Astrocyte (in vitro differentiated cells and primary cell): ENCODE data around the gene SCN8A. TPM values are rescaled to one million over a fixed set of nuclear protein-coding genes. Genes with fewer than 3 reads are reported as not detected.

Experiments used
- DNase-seq: peaks from one replicate; pipeline ENCODE4 v3.0.0-alpha.2; 2010; ENCODE audit warnings: low read depth
- FAIRE-seq: peaks from 2 replicates; lab custom pipeline; 2011; peaks lifted over from hg19 to GRCh38; lab: Jason Lieb, UNC
- H2AFZ ChIP-seq: 2 replicates; pipeline ENCODE4 v1.6.0; 2012; ENCODE audit warnings: low read depth, low read length, inconsistent platforms
- H3K27ac ChIP-seq: 2 replicates; pipeline ENCODE4 v1.5.1; 2011; ENCODE audit warnings: low read depth, low read length, inconsistent platforms
- H3K27me3 ChIP-seq: 2 replicates; pipeline ENCODE4 v1.6.0; 2011; ENCODE audit warnings: low read length, inconsistent platforms; ENCODE audit not compliant: insufficient read depth
- H3K36me3 ChIP-seq: 2 replicates; pipeline ENCODE4 v1.5.1; 2011; ENCODE audit warnings: low read length, inconsistent platforms; ENCODE audit not compliant: insufficient read depth
- H3K4me1 ChIP-seq: 2 replicates; pipeline ENCODE4 v1.5.1; 2011; ENCODE audit warnings: low read length, inconsistent platforms; ENCODE audit not compliant: insufficient read depth
- H3K4me2 ChIP-seq: 2 replicates; pipeline ENCODE4 v1.6.0; 2012; ENCODE audit warnings: low read length, inconsistent platforms
- H3K4me3 ChIP-seq: 2 replicates; pipeline ENCODE4 v1.5.1; 2011; ENCODE audit warnings: low read depth, mild to moderate bottlenecking, low read length, inconsistent platforms; ENCODE audit not compliant: insufficient read depth
- H3K79me2 ChIP-seq: 2 replicates; pipeline ENCODE4 v1.6.0; 2012; ENCODE audit warnings: mild to moderate bottlenecking, low read length, inconsistent platforms; ENCODE audit not compliant: insufficient read depth
- H3K9ac ChIP-seq: 2 replicates; pipeline ENCODE4 v1.6.0; 2012; ENCODE audit warnings: mild to moderate bottlenecking, low read length, inconsistent platforms
- H3K9me3 ChIP-seq: 2 replicates; pipeline ENCODE4 v1.5.1; 2012; ENCODE audit warnings: low read depth, mild to moderate bottlenecking, low read length, inconsistent platforms; ENCODE audit not compliant: insufficient read depth
- H4K20me1 ChIP-seq: 2 replicates; pipeline ENCODE4 v1.6.0; 2012; ENCODE audit warnings: low read length, inconsistent platforms; ENCODE audit not compliant: insufficient read depth
- H3K27ac Mint-ChIP-seq: one replicate; pipeline ENCODE4 v1.8.0; 2021; ENCODE audit warnings: mild to moderate bottlenecking, mixed read lengths; ENCODE audit not compliant: unreplicated experiment
- H3K27me3 Mint-ChIP-seq: one replicate; pipeline ENCODE4 v1.8.0; 2021; ENCODE audit warnings: low read depth, mixed read lengths; ENCODE audit not compliant: unreplicated experiment
- H3K36me3 Mint-ChIP-seq: one replicate; pipeline ENCODE4 v1.8.0; 2021; ENCODE audit warnings: low read depth, mixed read lengths; ENCODE audit not compliant: unreplicated experiment
- H3K4me1 Mint-ChIP-seq: one replicate; pipeline ENCODE4 v1.8.0; 2021; ENCODE audit warnings: low read depth, mixed read lengths; ENCODE audit not compliant: unreplicated experiment
- H3K4me3 Mint-ChIP-seq: one replicate; pipeline ENCODE4 v1.8.0; 2021; ENCODE audit warnings: mild to moderate bottlenecking, moderate library complexity, mixed read lengths; ENCODE audit not compliant: unreplicated experiment
- H3K9me3 Mint-ChIP-seq: one replicate; pipeline ENCODE4 v1.8.0; 2021; ENCODE audit warnings: mild to moderate bottlenecking, mixed read lengths; ENCODE audit not compliant: unreplicated experiment
- EZH2 ChIP-seq: IDR thresholded peaks from 2 replicates; pipeline ENCODE4 v1.6.1; 2012; ENCODE audit warnings: mild to moderate bottlenecking, low read length, inconsistent platforms; ENCODE audit not compliant: insufficient read depth
- total RNA-seq: library from RNA; stranded (reverse); gene quantifications from 2 replicates; pipeline ENCODE4 v1.2.1, GENCODE V29; 2021
- TF ChIP-seq, protein P1 (sequence below): IDR thresholded peaks from 2 replicates; pipeline ENCODE4 v1.5.1; 2011; ENCODE audit warnings: low read depth, mild to moderate bottlenecking, inconsistent platforms, low read length, moderate library complexity; ENCODE audit not compliant: insufficient read depth

SCN8A gene
- total RNA-seq, 1 donor from 2014 or later, result 6.5 TPM

DNA sequence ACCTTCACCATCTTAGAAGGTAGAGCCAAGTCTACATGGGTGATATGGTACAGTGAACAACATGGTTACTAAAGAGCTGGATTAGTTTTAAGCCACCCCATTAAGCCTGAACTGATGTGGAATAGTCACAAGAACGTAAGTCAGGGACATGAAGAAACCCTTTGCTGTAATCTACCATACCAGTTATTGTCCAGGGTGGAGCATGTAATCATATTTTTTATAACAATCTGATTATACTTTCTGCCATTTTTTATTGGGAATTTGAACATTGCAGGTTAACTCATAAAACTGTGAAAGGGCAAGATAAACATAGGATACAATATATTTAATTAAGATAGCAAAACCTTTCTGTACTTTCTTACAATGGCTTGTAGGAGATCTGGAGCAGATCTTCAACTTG is 153.9 kb downstream of the SCN8A start:
- Histone ChIP-seq H3K4me3 (no peak overlapping the region), H3K27ac (no peak overlapping the region), H3K27me3 (no peaks in the 10 kb centered on the region), H3K79me2 (no peaks in the 10 kb centered on the region), H4K20me1 (peaks cover 5% of the 10 kb centered on the region), H2AFZ (no peak overlapping the region), H3K36me3 (peaks cover 3% of the 10 kb centered on the region), H3K9me3 (no peaks in the 10 kb centered on the region), H3K4me2 (no peak overlapping the region), H3K9ac (no peak overlapping the region), H3K4me1 (no peaks in the 10 kb centered on the region)
- Mint-ChIP-seq H3K9me3 (peaks cover 4% of the 10 kb centered on the region), H3K27me3 (no peaks in the 10 kb centered on the region), H3K27ac (no peak overlapping the region), H3K36me3 (peaks cover 2% of the 10 kb centered on the region), H3K4me1 (peaks cover 8% of the 10 kb centered on the region), H3K4me3 (no peak overlapping the region)
- TF ChIP-seq, protein P1, sequence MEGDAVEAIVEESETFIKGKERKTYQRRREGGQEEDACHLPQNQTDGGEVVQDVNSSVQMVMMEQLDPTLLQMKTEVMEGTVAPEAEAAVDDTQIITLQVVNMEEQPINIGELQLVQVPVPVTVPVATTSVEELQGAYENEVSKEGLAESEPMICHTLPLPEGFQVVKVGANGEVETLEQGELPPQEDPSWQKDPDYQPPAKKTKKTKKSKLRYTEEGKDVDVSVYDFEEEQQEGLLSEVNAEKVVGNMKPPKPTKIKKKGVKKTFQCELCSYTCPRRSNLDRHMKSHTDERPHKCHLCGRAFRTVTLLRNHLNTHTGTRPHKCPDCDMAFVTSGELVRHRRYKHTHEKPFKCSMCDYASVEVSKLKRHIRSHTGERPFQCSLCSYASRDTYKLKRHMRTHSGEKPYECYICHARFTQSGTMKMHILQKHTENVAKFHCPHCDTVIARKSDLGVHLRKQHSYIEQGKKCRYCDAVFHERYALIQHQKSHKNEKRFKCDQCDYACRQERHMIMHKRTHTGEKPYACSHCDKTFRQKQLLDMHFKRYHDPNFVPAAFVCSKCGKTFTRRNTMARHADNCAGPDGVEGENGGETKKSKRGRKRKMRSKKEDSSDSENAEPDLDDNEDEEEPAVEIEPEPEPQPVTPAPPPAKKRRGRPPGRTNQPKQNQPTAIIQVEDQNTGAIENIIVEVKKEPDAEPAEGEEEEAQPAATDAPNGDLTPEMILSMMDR, result no peak
- TF ChIP-seq EZH2, result no peak
- DNase-seq (no peak), FAIRE-seq (no peak)

DNA sequence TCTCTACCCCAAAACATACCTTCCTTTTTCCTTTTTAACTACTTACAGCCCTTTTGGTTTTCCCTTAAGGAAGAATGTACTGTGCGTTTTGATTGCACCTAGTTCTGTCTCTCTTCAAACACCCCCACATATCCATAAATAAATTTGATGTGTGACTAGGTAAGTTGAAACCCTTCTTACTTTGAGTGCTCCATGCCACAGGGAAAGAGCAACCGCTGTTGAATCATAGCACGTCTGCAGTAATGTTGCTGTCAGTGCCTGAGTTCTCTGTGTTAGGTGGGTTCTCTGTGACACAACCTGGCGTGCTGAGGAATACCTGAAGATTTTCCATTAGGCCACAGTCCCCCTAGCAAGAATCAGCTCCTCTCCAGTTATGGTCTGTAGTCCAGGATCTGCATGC is 155.4 kb downstream of the SCN8A start:
- Mint-ChIP-seq H3K4me3 (no peak overlapping the region), H3K4me1 (peaks cover 8% of the 10 kb centered on the region), H3K27ac (no peak overlapping the region), H3K27me3 (no peaks in the 10 kb centered on the region), H3K9me3 (peaks cover 1% of the 10 kb centered on the region), H3K36me3 (no peaks in the 10 kb centered on the region)
- no peak for TF ChIP-seq EZH2
- TF ChIP-seq, protein P1, result no peak
- no peak for FAIRE-seq
- Histone ChIP-seq H3K36me3 (peaks cover 3% of the 10 kb centered on the region), H2AFZ (no peak overlapping the region), H3K4me3 (no peak overlapping the region), H3K27me3 (no peaks in the 10 kb centered on the region), H3K79me2 (no peaks in the 10 kb centered on the region), H3K27ac (no peak overlapping the region), H3K4me1 (no peaks in the 10 kb centered on the region), H3K9ac (no peak overlapping the region), H3K9me3 (no peaks in the 10 kb centered on the region), H4K20me1 (peaks cover 5% of the 10 kb centered on the region), H3K4me2 (no peak overlapping the region)
- no peak for DNase-seq

DNA sequence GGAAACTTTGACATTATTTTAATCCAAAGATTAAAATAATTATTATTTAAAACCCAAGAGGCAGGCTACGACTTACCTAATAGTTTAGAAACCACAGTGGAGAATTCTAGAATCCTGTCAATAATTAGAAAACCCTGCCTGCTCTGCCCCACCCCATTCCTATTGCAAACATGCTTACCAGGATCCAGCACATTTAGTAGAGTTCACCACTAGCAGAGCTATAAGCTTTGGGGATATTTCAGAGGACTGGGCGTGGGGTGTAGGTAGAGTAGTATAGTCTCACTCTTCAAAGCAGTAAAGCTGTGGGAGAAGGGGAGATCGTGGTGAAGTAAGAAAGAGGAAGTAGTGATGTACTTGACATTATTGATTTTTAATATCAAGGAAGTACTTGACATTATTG is 157.2 kb downstream of the SCN8A start:
- H3K27me3 ChIP-seq, result no peaks in the 10 kb centered on the region
- no peak for DNase-seq

More for the DNA sequence above, 157.2 kb downstream of the SCN8A start:
- no peak overlapping the region for H3K9ac ChIP-seq
- peaks cover 3% of the 10 kb centered on the region for H3K36me3 ChIP-seq
- H2AFZ ChIP-seq, result no peak overlapping the region
- H3K9me3 ChIP-seq, result no peaks in the 10 kb centered on the region
- no peaks in the 10 kb centered on the region for H3K79me2 ChIP-seq
- FAIRE-seq, result no peak
- no peak overlapping the region for H3K27ac Mint-ChIP-seq
- peaks cover 3% of the 10 kb centered on the region for H4K20me1 ChIP-seq
- peaks cover 1% of the 10 kb centered on the region for H3K9me3 Mint-ChIP-seq
- H3K4me3 ChIP-seq, result no peak overlapping the region
- H3K4me1 Mint-ChIP-seq, result peaks cover 11% of the 10 kb centered on the region
- no peaks in the 10 kb centered on the region for H3K4me1 ChIP-seq
- peaks cover 1% of the 10 kb centered on the region for H3K36me3 Mint-ChIP-seq
- H3K27ac ChIP-seq, result no peak overlapping the region
- no peak overlapping the region for H3K4me2 ChIP-seq
- TF ChIP-seq, protein P1, result no peak
- no peak for TF ChIP-seq EZH2
- H3K4me3 Mint-ChIP-seq, result no peak overlapping the region
- H3K27me3 Mint-ChIP-seq, result no peaks in the 10 kb centered on the region
